Psoas muscle (tissue), 8 donors: ENCODE measurements around the gene SPIB. TPM values are rescaled to one million over a fixed set of nuclear protein-coding genes. Genes with fewer than 3 reads are reported as not detected.

Source experiments
- ATAC-seq, 4 donors: fragments of 200-7000 bp; cut with Tn5 transposase; one replicate each; pipeline ENCODE4 v1.9.1; 2020; ENCODE audit warnings: moderate library complexity in 3 of 4, mild to moderate bottlenecking in 2 of 4
- DNase-seq, 2 donors: peaks; one replicate each; pipeline ENCODE4 v3.0.0-alpha.2; 2020
- H3K27ac ChIP-seq: fragments of 200-600 bp; one replicate; pipeline ENCODE4 v1.8.0; 2022
- H3K27me3 ChIP-seq, 3 donors: fragments of 200-600 bp in 1 of 3; one replicate each; pipeline versions ENCODE4 v1.6.1 to v1.8.0; 2013 to 2022; ENCODE audit warnings: low read length in 2 of 3, mild to moderate bottlenecking in 2 of 3, moderate library complexity in 1 of 3; ENCODE audit not compliant: insufficient read depth in 3 of 3
- H3K36me3 ChIP-seq, 2 donors: fragments of 200-600 bp in 1 of 2; one replicate each; pipeline versions ENCODE4 v1.6.1 to v1.8.0; 2013 to 2022; ENCODE audit warnings: low read depth in 1 of 2, mild to moderate bottlenecking in 1 of 2, moderate library complexity in 1 of 2; ENCODE audit not compliant: insufficient read depth in 1 of 2
- H3K4me1 ChIP-seq: fragments of 200-600 bp; one replicate; pipeline ENCODE4 v1.8.0; 2022
- H3K4me3 ChIP-seq: fragments of 200-600 bp; one replicate; pipeline ENCODE4 v1.8.0; 2022; ENCODE audit warnings: mild to moderate bottlenecking
- H3K9me3 ChIP-seq: fragments of 200-600 bp; one replicate; pipeline ENCODE4 v1.8.0; 2022
- WGBS, 3 donors: extraction: QIAGEN DNeasy Blood & Tissue Kit; methylation state at CpG; one replicate each; pipeline versions ENCODE4 v1.1.6 to v1.1.7; 2013; 5-methylcytosine and 5-hydroxymethylcytosine counted together
- intact Hi-C, 2 donors: fragments of 100-400 bp; cut with DNase I; formaldehyde crosslinking; loops; one replicate each; pipeline versions ENCODE4 v1.11.0 to v1.14.2; 2022
- polyA plus RNA-seq, 3 donors: library from polyadenylated mRNA; stranded (reverse); fragments of 200-250 nt; gene quantifications; one replicate each; pipeline ENCODE4 v1.2.3, GENCODE V29; 2013
- total RNA-seq, 4 donors: library from RNA; stranded (reverse); fragmentation: NEBNext Ultra II Directional in 2 of 4; extraction: Animal tissue kit (Norgen Biotek cat#: 25700) in 2 of 4; gene quantifications; one replicate each; pipeline versions ENCODE4 v1.2.1 to v1.2.4, GENCODE V29; 2021 to 2023
- TF ChIP-seq, protein P1 (sequence below): fragments of 200-600 bp; IDR thresholded peaks from one replicate; pipeline ENCODE4 v1.8.0; 2022; ENCODE audit warnings: antibody characterized with exemption
- donor health status: healthy with polysubstance abuse.
- donor health status: DM: no; HTN: no; CAD: no; lungs with moderate emphysema.
- donor health status: Bipolar disorder and iron deficiency.
- donor health status: healthy.
- donor health status: DM: yes; HTN: yes; CAD: no.
- donor health status: DM: no; HTN: no; CAD: no.
- donor health status: DM: no; HTN: no; CAD: no.
- donor health status: DM: yes; HTN: yes; CAD: no.

SPIB gene
- total and polyA plus RNA-seq, 7 donors = 0.05 to 0.44 (median 0.11) TPM; not detected in 2

DNA sequence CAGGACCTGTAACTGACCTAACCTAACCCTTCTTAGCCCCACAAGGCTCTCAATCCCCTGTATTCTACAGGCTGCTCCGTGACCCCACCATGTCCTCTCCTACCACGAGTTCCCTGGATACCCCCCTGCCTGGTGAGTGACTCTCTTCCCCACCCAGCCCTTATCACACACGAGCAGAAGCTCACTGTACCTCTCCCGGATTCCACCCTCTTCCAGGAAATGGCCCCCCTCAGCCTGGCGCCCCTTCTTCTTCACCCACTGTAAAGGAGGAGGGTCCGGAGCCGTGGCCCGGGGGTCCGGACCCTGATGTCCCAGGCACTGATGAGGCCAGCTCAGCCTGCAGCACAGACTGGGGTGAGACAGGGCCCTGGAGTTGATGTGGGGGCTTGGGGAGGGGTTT is 41.2 kb upstream of the SPIB start:
- H3K36me3 ChIP-seq = peaks cover 0 to 54% of the 10 kb centered on the region in 2 donors
- 76 to 81% (median 77%) methylated on average over 9 of the region's 9 CpGs for WGBS, 3 donors
- intact Hi-C loops = no loop called here

DNA sequence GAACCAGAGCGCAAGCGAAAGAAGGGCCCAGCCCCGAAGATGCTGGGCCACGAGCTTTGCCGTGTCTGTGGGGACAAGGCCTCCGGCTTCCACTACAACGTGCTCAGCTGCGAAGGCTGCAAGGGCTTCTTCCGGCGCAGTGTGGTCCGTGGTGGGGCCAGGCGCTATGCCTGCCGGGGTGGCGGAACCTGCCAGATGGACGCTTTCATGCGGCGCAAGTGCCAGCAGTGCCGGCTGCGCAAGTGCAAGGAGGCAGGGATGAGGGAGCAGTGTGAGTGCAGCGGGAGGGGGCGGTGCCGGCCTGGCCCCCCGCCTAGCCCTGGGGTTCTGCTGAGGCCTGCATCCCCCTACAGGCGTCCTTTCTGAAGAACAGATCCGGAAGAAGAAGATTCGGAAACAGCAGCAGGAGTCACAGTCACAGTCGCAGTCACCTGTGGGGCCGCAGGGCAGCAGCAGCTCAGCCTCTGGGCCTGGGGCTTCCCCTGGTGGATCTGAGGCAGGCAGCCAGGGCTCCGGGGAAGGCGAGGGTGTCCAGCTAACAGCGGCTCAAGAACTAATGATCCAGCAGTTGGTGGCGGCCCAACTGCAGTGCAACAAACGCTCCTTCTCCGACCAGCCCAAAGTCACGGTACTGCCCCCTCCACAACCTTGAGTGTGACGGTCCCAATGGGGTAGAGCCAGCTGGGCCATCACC is 40.4 kb upstream of the SPIB start:
- intact Hi-C loops = no loop called here
- Histone ChIP-seq H3K4me3 (no peak overlapping the region), H3K4me1 (peaks cover 7% of the 10 kb centered on the region), H3K9me3 (no peaks in the 10 kb centered on the region), H3K36me3 (peaks cover 0 to 60% of the 10 kb centered on the region in 2 donors), H3K27me3 (no peaks in the 10 kb centered on the region), H3K27ac (no peak overlapping the region)
- no peak for ATAC-seq
- TF ChIP-seq, protein P1, sequence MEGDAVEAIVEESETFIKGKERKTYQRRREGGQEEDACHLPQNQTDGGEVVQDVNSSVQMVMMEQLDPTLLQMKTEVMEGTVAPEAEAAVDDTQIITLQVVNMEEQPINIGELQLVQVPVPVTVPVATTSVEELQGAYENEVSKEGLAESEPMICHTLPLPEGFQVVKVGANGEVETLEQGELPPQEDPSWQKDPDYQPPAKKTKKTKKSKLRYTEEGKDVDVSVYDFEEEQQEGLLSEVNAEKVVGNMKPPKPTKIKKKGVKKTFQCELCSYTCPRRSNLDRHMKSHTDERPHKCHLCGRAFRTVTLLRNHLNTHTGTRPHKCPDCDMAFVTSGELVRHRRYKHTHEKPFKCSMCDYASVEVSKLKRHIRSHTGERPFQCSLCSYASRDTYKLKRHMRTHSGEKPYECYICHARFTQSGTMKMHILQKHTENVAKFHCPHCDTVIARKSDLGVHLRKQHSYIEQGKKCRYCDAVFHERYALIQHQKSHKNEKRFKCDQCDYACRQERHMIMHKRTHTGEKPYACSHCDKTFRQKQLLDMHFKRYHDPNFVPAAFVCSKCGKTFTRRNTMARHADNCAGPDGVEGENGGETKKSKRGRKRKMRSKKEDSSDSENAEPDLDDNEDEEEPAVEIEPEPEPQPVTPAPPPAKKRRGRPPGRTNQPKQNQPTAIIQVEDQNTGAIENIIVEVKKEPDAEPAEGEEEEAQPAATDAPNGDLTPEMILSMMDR = no peak
- no peak for DNase-seq
- 89 to 93% (median 90%) methylated on average over 36 of the region's 36 CpGs for WGBS, 3 donors

More for the DNA sequence above, 41.2 kb upstream of the SPIB start:
- ATAC-seq (no peak), DNase-seq (no peak)
- TF ChIP-seq, protein P1 = no peak
- Histone ChIP-seq H3K27me3 (no peaks in the 10 kb centered on the region), H3K27ac (no peak overlapping the region), H3K4me3 (no peak overlapping the region), H3K9me3 (no peaks in the 10 kb centered on the region), H3K4me1 (peaks cover 14% of the 10 kb centered on the region)

DNA sequence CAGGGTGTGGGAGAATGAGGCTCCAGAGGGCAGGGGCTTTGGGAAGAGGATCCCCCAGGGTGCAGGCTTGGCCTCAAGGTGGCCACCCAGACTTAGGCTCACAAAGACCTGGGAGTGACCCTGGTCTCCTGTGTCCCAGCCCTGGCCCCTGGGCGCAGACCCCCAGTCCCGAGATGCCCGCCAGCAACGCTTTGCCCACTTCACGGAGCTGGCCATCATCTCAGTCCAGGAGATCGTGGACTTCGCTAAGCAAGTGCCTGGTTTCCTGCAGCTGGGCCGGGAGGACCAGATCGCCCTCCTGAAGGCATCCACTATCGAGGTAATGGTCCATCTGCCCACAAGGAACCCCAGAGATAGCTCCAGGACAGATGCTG is 39.9 kb upstream of the SPIB start:
- no peaks in the 10 kb centered on the region for H3K9me3 ChIP-seq
- TF ChIP-seq, protein P1 = no peak
- intact Hi-C loops = no loop called here
- no peak overlapping the region for H3K27ac ChIP-seq
- ATAC-seq (no peak), DNase-seq (no peak)
- H3K27me3 ChIP-seq = no peaks in the 10 kb centered on the region
- WGBS, 3 donors = 90 to 96% (median 93%) methylated on average over 10 of the region's 10 CpGs
- H3K4me1 ChIP-seq = peaks cover 7% of the 10 kb centered on the region
- H3K4me3 ChIP-seq = no peak overlapping the region
- peaks cover 0 to 60% of the 10 kb centered on the region in 2 donors for H3K36me3 ChIP-seq

DNA sequence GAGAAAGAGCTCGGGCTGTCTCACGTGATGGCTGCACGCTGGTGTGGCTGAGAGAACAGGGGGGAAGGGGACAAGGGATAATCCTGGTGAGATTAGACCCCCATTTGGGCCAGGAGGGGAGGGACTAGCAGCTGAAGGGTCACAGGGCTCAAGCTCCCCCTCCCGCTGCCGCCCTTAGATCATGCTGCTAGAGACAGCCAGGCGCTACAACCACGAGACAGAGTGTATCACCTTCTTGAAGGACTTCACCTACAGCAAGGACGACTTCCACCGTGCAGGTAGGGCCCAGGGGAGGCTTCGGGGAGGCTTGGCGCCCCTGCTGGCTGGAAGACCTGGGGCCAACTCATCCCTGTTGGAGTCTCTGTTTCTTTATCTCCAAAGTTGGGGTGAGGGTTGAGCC is 39.1 kb upstream of the SPIB start:
- WGBS, 3 donors = 92 to 94% (median 93%) methylated on average over 11 of the region's 11 CpGs
- Histone ChIP-seq H3K4me3 (no peak overlapping the region), H3K9me3 (no peaks in the 10 kb centered on the region), H3K27ac (no peak overlapping the region), H3K4me1 (peaks cover 7% of the 10 kb centered on the region), H3K36me3 (peaks cover 0 to 60% of the 10 kb centered on the region in 2 donors), H3K27me3 (no peaks in the 10 kb centered on the region)
- TF ChIP-seq, protein P1 = no peak
- no peak for DNase-seq
- intact Hi-C loops = no loop called here
- no peak for ATAC-seq

DNA sequence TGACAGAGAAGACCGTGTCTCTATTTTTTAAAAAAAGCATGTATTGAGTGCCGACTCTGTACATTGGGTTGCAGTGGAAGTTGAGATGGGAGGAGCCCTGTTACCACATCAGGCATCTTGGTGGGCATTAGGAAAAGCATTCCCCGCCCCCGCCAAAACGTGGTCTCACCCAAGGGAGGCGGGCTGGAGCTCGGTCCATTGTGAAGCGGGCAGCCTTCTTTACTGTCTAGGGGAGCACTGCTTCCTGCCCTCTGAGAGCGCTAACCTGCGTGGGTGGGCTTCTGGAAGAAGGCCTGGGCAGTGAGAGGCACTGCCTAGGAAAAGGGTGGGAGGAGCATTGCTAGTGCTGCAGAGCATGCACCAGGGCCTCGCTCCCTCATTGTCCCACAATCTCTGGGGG is 38.6 kb upstream of the SPIB start:
- ATAC-seq (no peak), DNase-seq (no peak)
- TF ChIP-seq, protein P1 = no peak
- peaks cover 10% of the 10 kb centered on the region for H3K4me1 ChIP-seq
- no peak overlapping the region for H3K4me3 ChIP-seq
- H3K9me3 ChIP-seq = no peaks in the 10 kb centered on the region
- WGBS, 3 donors = 78 to 81% (median 78%) methylated on average over 11 of the region's 11 CpGs
- H3K27ac ChIP-seq = no peak overlapping the region
- peaks cover 0 to 60% of the 10 kb centered on the region in 2 donors for H3K36me3 ChIP-seq
- no peaks in the 10 kb centered on the region for H3K27me3 ChIP-seq
- intact Hi-C loops = no loop called here
